Osteoblast (primary cell): Measurements from ENCODE around the gene EVA1A. TPM values are rescaled to one million over a fixed set of nuclear protein-coding genes. Genes with fewer than 3 reads are reported as not detected.
A peak's percentile ranks its signal among the peaks of the same experiment; 100 is the strongest.

Experiments
- DNase-seq: peaks from one replicate; pipeline ENCODE4 v3.0.0; 2011; ENCODE audit warnings: low spot score, mixed read lengths; ENCODE audit not compliant: insufficient read length; ENCODE audit errors: missing footprints
- H2AFZ ChIP-seq: 2 replicates; pipeline ENCODE4 v1.6.0; 2011; ENCODE audit warnings: mild to moderate bottlenecking, low read length
- H3K27ac ChIP-seq: 2 replicates; pipeline ENCODE4 v1.5.1; 2011; ENCODE audit warnings: mild to moderate bottlenecking, low read depth, low read length, moderate library complexity
- H3K27me3 ChIP-seq: 2 replicates; pipeline ENCODE4 v1.6.0; 2012; ENCODE audit warnings: mild to moderate bottlenecking, control low read depth, inconsistent platforms, low read length, moderate library complexity; ENCODE audit not compliant: insufficient read depth
- H3K36me3 ChIP-seq: 2 replicates; pipeline ENCODE4 v1.5.1; 2011; ENCODE audit warnings: mild to moderate bottlenecking, low read length, control low read depth, moderate library complexity; ENCODE audit not compliant: insufficient read depth
- H3K4me1 ChIP-seq: 2 replicates; pipeline ENCODE4 v1.5.1; 2011; ENCODE audit warnings: mild to moderate bottlenecking, low read length, control low read depth, moderate library complexity; ENCODE audit not compliant: insufficient read depth
- H3K4me2 ChIP-seq: 2 replicates; pipeline ENCODE4 v1.6.0; 2011; ENCODE audit warnings: mild to moderate bottlenecking, low read length; ENCODE audit not compliant: insufficient read depth
- H3K4me3 ChIP-seq: fragments of 200-600 bp; sonication (generic); 3 replicates; pipeline ENCODE4 v1.5.1; 2012; ENCODE audit warnings: mild to moderate bottlenecking, low read length, inconsistent platforms; ENCODE audit not compliant: insufficient read depth
- H3K79me2 ChIP-seq: 2 replicates; pipeline ENCODE4 v1.6.0; 2012; ENCODE audit warnings: mild to moderate bottlenecking, low read length, control low read depth, inconsistent platforms; ENCODE audit not compliant: insufficient read depth
- H3K9me3 ChIP-seq: 2 replicates; pipeline ENCODE4 v1.5.1; 2011; ENCODE audit warnings: low read depth, low read length, control low read depth
- H4K20me1 ChIP-seq: 2 replicates; pipeline ENCODE4 v1.6.0; 2012; ENCODE audit warnings: mild to moderate bottlenecking, low read length, control low read depth; ENCODE audit not compliant: insufficient read depth
- CTCF ChIP-seq: IDR thresholded peaks from 2 replicates; pipeline ENCODE4 v1.5.1; 2011; ENCODE audit warnings: mild to moderate bottlenecking, low read depth, low read length, moderate library complexity; ENCODE audit errors: extremely low read depth
- total RNA-seq: library from RNA; depleted of rRNA; stranded (reverse); fragments of >200 nt; gene quantifications from 2 replicates; pipeline ENCODE4 v1.2.3, GENCODE V29; 2012

EVA1A gene
- total RNA-seq, 1 donor: 70.9 TPM

- Histone ChIP-seq H3K4me3 (no peak overlapping the region), H4K20me1 (peaks cover 18% of the 10 kb centered on the region), H3K4me1 (peaks cover 26% of the 10 kb centered on the region), H3K27ac (peak overlapping the region; percentile 94), H3K4me2 (no peak overlapping the region), H3K27me3 (no peaks in the 10 kb centered on the region), H3K9me3 (no peaks in the 10 kb centered on the region), H3K36me3 (peaks cover 22% of the 10 kb centered on the region), H2AFZ (no peak overlapping the region), H3K79me2 (peaks cover 96% of the 10 kb centered on the region)
- no peak for DNase-seq
- TF ChIP-seq CTCF: no peak
These were observed 14.8 kb downstream of the EVA1A start for GRCh38 chr2:75545922-75546321.

GRCh38 chr2:75545387-75545786 is 15.4 kb downstream of the EVA1A start:
- Histone ChIP-seq H3K9me3 (no peaks in the 10 kb centered on the region), H3K27me3 (no peaks in the 10 kb centered on the region), H3K36me3 (peaks cover 26% of the 10 kb centered on the region), H3K27ac (peak overlapping the region; percentile 94), H4K20me1 (peaks cover 18% of the 10 kb centered on the region), H3K4me1 (peaks cover 26% of the 10 kb centered on the region), H3K4me2 (no peak overlapping the region), H3K79me2 (peaks cover 97% of the 10 kb centered on the region), H2AFZ (no peak overlapping the region), H3K4me3 (no peak overlapping the region)
- TF ChIP-seq CTCF: no peak
- no peak for DNase-seq

- Histone ChIP-seq H3K27ac (no peak overlapping the region), H3K27me3 (no peaks in the 10 kb centered on the region), H2AFZ (no peak overlapping the region), H3K9me3 (no peaks in the 10 kb centered on the region), H3K4me3 (no peak overlapping the region), H3K4me1 (peaks cover 17% of the 10 kb centered on the region), H3K79me2 (peaks cover 98% of the 10 kb centered on the region), H3K36me3 (peaks cover 16% of the 10 kb centered on the region), H3K4me2 (no peak overlapping the region), H4K20me1 (peaks cover 26% of the 10 kb centered on the region)
- DNase-seq: no peak
- no peak for TF ChIP-seq CTCF
These were observed 17.3 kb downstream of the EVA1A start for GRCh38 chr2:75543446-75543845.

- Histone ChIP-seq H3K9me3 (no peaks in the 10 kb centered on the region), H3K4me2 (no peak overlapping the region), H3K4me1 (no peaks in the 10 kb centered on the region), H3K36me3 (peaks cover 16% of the 10 kb centered on the region), H3K27me3 (no peaks in the 10 kb centered on the region), H3K4me3 (no peak overlapping the region), H2AFZ (no peak overlapping the region), H3K79me2 (peaks cover 99% of the 10 kb centered on the region), H3K27ac (no peak overlapping the region), H4K20me1 (peaks cover 26% of the 10 kb centered on the region)
- TF ChIP-seq CTCF: no peak
- DNase-seq: no peak
These were observed 19.3 kb downstream of the EVA1A start for GRCh38 chr2:75541430-75541829.
